HG02981 (cell line): ENCODE results near the gene KIF5A.

Experiments
- ATAC-seq: cut with Tn5 transposase; IDR thresholded peaks from one replicate; pipeline ENCODE4 v1.9.1; 2021; ENCODE audit warnings: mild to moderate bottlenecking, moderate library complexity; ENCODE audit not compliant: unreplicated experiment

The KIF5A gene

DNA sequence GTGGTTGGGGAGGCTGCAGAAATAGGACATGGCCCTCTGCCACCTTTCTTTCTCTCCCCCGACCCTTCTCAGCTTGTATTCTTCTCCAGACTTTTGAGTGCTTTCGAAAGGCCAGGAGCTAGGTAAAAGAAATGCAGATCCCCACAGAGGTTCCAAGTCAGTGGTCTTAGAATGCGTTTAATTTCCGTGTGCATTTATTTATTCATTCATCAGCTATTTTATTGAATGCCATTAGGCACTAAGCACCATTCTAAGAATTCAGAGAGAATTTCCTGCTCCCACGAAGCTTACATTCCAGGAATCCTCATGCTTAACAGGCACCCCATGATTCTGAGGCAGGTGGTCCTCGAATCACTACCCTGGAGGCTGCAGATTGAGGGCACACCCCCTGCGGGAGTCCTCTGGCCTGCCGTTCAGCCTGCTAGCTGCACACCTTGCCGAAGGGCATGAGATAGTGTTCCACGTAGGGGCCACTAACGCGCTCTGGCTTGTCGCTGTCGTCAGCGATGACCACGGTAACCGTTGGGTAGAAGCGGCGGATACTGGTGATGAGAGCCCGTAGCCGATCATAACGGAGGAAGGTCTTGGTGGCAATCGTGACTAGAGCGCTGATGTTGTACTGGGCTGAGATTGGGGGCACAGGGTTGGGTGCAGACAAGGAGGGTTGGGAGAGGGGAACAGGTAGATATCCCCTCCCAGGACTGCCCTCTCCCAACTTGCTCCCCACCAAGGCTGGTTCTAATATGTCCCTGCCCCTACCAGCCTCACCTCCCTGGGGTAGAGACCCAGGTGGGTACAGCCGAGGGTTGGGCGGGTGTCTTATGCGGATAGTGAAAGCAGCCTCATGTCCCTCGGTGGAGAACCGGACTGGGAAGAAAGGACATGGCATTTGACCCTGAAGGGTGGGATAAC is 78.7 kb downstream of the KIF5A start:
- no peak for ATAC-seq

DNA sequence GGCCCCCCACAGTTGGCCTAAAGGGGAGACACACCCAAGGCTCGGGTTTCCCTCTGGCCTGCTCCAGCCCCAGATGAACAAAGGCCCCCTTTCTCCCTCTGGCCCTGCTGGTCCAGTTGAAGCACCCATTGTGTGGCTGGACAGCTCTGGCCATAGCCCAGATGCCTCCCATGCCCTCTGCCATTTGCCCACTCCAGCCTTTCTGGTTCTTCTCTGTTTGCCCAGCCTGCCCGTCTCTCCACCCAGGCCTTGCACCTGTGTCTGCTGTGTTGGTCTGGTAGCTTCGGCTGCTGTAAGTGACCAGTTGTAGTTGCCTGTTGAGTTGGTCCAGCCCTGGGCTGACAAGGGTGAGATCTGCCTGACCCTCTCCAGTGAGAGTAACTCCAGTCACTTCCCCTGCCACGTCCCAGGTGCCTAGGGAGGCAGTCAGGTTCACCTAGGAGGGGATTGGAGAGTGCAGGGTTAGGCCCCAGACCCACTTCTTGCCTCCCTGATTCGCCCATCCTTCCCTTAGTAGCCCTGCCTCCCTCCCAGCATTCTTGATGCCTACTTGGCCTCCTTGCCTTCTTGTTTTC is 80.1 kb downstream of the KIF5A start:
- ATAC-seq, result no peak

DNA sequence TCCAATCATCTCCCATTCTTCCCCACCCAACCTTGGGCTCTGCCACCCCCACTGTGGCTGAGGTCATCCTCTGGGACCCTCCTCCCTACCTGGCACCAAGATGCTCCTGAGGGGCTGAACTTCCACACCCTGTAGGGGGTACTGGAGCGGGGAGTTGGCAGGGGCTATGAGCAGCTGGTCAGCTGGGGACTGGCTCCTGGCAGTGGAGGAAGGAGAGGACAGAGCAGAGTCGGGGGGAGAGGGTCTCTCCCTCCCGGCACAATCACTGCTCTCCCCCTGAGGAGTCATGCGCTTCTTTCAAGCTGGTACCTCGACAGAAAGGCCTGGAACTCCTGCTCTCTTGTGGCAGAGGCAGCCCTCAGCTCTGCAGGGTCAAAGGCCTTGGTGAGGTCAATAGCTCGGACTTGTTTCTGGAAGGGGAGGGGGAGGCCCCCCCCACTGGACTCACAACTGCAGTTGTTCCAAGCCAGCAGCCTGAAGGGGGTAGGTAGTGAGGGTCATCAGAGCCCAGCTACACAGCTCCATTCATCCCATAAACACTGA is 81.1 kb downstream of the KIF5A start:
- ATAC-seq, result no peak

DNA sequence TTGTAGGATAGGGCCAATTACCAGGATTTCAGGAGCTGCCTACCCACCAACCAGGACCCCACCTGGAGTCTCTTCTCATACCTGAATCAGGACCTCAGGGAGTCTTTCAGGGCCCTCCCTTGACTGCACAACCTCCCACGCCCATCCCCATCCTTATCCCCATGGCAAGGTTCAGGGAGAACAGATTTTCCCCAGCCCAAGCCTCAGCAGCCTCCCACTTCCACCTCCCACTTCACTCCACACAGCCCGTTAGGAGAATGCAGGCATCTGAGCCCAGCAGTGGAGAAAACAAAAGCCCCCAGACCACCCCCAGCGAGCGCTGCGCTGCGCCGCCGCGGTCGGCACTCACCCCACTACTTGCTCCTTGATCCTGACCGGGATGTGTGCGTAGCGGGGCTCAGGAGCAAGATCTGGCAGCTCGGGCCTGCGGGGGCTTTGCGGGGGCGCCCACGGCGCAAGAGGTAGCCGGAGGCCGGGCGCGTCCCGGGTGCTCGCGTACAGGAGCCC is 81.8 kb downstream of the KIF5A start:
- no peak for ATAC-seq

DNA sequence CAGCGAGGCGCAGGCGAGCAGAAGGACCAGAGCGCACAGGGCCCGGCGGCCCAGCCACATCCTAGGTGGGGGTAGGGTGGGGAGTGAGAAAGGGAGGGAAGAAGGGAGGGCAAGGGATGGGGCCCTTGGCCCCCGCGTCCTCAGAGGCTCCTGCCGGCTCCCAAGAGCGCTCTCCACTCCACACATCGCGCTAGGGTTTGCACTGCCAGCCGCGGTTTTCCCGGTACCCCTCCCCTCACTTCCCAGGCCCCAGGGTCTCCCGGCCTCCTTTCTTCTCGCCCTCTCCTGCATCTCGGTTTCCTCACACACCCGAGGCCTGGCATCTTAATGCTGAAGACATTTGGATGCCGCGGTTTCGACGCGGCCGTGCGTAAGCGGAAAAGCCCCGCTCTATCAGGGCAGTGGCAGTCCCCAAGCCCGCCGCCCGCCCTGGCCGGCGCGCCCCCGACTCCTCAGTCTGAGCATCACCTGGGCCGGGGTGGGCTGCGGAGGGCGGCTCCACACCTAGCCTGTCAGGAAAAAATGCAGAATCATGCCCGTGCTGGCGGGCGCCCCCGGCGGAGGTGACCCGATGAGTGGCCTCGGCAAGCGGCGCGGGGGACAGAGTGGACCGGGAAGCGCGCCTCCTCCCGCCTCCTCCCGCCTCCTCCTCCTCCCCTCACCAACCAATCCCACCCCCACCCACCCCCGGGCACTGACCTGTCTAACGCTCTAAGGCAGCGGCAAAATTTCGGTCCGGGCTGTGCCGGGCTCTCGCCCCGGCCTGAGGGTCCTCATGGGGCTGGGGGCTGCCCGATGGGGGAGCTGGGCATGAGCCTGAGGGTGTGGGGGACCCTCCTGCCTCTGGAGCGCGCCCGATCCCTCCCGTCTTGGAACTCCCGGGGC is 82.5 kb downstream of the KIF5A start:
- no peak for ATAC-seq

DNA sequence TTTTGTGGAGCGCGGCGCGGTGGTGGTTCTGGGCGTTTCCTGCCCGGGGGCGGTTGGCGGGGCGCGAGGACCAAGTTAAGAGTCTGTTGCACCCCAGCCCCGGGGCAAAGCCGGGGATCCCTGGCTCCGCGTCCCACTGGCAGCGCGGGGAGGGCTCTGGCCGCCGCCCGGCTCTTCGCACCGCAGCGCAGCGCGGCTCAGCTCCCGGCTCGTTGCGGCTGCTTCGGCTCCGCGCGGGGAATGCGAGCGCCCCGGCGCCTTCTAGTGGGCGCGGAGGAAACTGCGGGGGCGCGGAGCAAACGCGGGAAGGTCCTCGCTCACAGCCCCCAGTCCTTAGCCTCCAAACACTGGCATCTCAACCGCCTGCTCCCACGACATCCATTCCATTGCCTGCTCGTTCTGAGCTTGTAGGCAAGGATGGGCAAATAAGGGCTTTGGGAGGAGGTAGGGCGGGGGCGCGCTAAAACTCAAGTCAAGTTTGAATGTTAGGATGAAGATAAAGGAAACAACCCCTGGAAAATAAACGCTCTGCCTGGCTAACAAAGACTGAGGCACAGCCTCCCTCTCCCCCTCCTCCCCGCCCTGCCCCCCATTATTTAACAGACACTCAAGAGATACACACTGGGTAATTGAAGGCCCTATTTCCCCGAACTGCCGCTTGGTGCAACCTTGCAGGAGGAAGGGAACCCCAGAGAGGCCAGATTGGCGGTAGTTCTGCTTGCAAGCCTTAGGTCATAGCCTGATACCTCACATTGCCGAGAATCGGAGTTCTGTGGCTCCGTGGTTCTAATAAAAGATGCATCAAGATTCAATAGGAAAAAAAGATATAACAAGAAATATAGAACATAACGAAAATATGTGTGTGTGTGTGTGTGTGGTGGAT is 83.4 kb downstream of the KIF5A start, which contains the start of gene B4GALNT1:
B4GALNT1 (minus strand) TSS at position 244 of the 883 bp plus-strand sequence. CDS start 1,069 bp downstream, outside the sequence.
- peak; percentile 72 for ATAC-seq
